Tibial nerve (tissue), 4 donors: ENCODE data around the gene NSD1. TPM values are rescaled to one million over a fixed set of nuclear protein-coding genes. Genes with fewer than 3 reads are reported as not detected.
A peak's percentile ranks its signal among the peaks of the same experiment; 100 is the strongest.

Experiments
- DNase-seq, 2 donors: peaks; one replicate each; pipeline ENCODE4 v3.0.0-alpha.2; 2019; ENCODE audit warnings: low spot score in 2 of 2
- H3K27ac ChIP-seq, 4 donors: fragments of 200-600 bp; sonication (generic) in 3 of 4; one replicate each; pipeline ENCODE4 v1.5.1; 2017 to 2019; ENCODE audit warnings: mild to moderate bottlenecking in 1 of 4
- H3K27me3 ChIP-seq, 2 donors: fragments of 200-600 bp; sonication (generic) in 1 of 2; one replicate each; pipeline versions ENCODE4 v1.5.1 to v1.6.0; 2017 to 2019
- H3K36me3 ChIP-seq, 3 donors: fragments of 200-600 bp; sonication (generic); one replicate each; pipeline ENCODE4 v1.5.1; 2018 to 2019
- H3K4me1 ChIP-seq, 4 donors: fragments of 200-600 bp; sonication (generic) in 3 of 4; one replicate each; pipeline ENCODE4 v1.5.1; 2017 to 2019
- H3K4me3 ChIP-seq, 4 donors: fragments of 200-600 bp; sonication (generic) in 3 of 4; one replicate each; pipeline ENCODE4 v1.5.1; 2017 to 2019; ENCODE audit warnings: mild to moderate bottlenecking in 1 of 4, moderate library complexity in 1 of 4
- H3K9me3 ChIP-seq, 4 donors: fragments of 200-600 bp; sonication (generic) in 3 of 4; one replicate each; pipeline ENCODE4 v1.5.1; 2017 to 2019
- EP300 ChIP-seq, 2 donors: sonication (generic); formaldehyde crosslinking; IDR thresholded peaks; one replicate each; pipeline ENCODE4 v1.6.1; 2017; ENCODE audit warnings: antibody characterized with exemption in 2 of 2, mild to moderate bottlenecking in 1 of 2
- POLR2A ChIP-seq, 2 donors: fragments of 450-650 bp; IDR thresholded peaks; one replicate each; pipeline ENCODE4 v1.6.1; 2017; ENCODE audit warnings: antibody characterized with exemption in 2 of 2, mild to moderate bottlenecking in 2 of 2, moderate library complexity in 2 of 2
- whole genome bisulfite sequencing, 2 donors: methylation state at CpG; one replicate each; pipeline ENCODE4 v1.1.5; 2018; 5-methylcytosine and 5-hydroxymethylcytosine counted together
- total RNA-seq, 4 donors: library from RNA; depleted of rRNA; stranded (reverse); fragments of >200 nt; gene quantifications; one replicate each; pipeline ENCODE4 v1.1.0, GENCODE V29; 2016
- TF ChIP-seq, protein P1 (sequence below), 5 experiments: fragments of 200-600 bp in 3 of 5; fragments of 450-650 bp in 2 of 5; sonication (generic) in 3 of 5; IDR thresholded peaks; one replicate each; pipeline ENCODE4 v1.5.1; 2016 to 2019; ENCODE audit warnings: antibody characterized with exemption in 5 of 5, mild to moderate bottlenecking in 3 of 5, moderate library complexity in 2 of 5

NSD1 gene
- total RNA-seq, 4 donors from 2014 or later = 36.6 to 51.3 (median 40.7) TPM

DNA sequence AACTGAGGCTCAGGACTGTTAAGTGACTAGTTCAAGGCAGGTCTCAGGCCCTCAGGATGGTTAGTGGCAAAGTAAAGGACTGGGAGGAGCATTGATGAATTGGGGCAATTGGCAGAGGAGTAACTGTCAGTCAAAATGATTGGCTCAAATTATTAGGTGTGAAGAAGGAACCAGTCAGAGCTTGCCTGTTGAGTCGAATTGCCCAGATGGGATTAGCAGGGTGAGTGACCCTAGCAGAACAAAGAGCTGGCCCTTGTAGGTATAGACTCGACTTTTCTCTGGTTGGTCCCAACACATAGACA, 2.6 kb upstream of the NSD1 start:
- Histone ChIP-seq H3K27ac (peak overlapping the region in 1 of 4 donors; percentile 97), H3K4me3 (no peak overlapping the region), H3K27me3 (no peaks in the 10 kb centered on the region), H3K4me1 (peaks cover 8 to 31% (median 21%) of the 10 kb centered on the region in 4 donors), H3K9me3 (no peaks in the 10 kb centered on the region), H3K36me3 (peaks cover 0 to 8% (median 0%) of the 10 kb centered on the region in 3 donors)
- no peak for TF ChIP-seq EP300 (IDR thresholded peaks at IDR 0.05)
- TF ChIP-seq, protein P1, sequence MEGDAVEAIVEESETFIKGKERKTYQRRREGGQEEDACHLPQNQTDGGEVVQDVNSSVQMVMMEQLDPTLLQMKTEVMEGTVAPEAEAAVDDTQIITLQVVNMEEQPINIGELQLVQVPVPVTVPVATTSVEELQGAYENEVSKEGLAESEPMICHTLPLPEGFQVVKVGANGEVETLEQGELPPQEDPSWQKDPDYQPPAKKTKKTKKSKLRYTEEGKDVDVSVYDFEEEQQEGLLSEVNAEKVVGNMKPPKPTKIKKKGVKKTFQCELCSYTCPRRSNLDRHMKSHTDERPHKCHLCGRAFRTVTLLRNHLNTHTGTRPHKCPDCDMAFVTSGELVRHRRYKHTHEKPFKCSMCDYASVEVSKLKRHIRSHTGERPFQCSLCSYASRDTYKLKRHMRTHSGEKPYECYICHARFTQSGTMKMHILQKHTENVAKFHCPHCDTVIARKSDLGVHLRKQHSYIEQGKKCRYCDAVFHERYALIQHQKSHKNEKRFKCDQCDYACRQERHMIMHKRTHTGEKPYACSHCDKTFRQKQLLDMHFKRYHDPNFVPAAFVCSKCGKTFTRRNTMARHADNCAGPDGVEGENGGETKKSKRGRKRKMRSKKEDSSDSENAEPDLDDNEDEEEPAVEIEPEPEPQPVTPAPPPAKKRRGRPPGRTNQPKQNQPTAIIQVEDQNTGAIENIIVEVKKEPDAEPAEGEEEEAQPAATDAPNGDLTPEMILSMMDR (IDR thresholded peaks at IDR 0.05) = no peak
- TF ChIP-seq POLR2A (IDR thresholded peaks at IDR 0.05) = no peak
- no peak for DNase-seq
- WGBS, 2 donors = 67 to 75% methylated on average over 2 of the region's 2 CpGs

DNA sequence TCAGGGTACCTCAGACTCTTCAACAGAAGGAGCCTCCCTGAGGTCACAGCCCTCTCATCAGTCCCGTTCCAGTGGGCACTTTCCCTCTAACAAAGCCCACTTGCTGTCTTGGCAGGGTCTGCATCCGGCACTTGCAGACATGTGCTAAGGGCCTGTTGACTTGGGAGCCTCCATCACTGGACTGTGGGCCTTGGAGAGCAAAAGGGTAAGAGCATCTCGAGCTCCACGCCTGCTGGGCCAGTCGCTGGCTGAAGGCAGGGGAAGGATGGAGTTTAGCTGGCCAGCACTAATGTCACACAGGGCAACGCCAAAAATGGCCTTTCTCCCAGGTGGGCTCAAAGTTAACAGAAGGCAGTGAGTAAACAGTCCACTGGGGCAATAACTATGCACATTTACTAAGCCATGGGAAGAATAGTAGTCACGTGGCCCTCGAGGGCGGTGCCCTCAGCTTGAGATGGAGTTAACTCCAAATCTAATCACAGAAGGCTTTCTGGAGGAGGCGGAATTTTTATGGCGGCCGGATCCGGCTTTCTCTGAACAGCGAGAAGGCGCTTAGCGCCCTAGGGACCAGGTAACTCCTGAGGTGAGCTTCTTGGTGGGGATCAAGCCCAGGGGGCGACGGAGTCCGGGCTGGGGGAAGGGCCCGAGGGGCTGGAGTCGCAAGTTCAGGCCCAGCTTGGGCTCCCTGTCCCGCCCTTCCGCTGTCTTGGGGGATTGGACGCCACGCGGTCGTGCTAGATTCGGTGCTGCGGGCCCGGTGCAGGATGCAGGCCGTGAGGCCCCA, 2.0 kb upstream of the NSD1 start:
- 76 to 82% methylated on average over 18 to 31 of the region's 31 CpGs for WGBS, 2 donors
- Histone ChIP-seq H3K4me1 (peaks cover 8 to 37% (median 26%) of the 10 kb centered on the region in 4 donors), H3K9me3 (no peaks in the 10 kb centered on the region), H3K27me3 (no peaks in the 10 kb centered on the region), H3K36me3 (peaks cover 0 to 8% (median 0%) of the 10 kb centered on the region in 3 donors), H3K27ac (peak overlapping the region; percentile 88 to 99 (median 94)), H3K4me3 (peak overlapping the region in 3 of 4 donors; percentile 65 to 88 (median 67))
- TF ChIP-seq, protein P1 (IDR thresholded peaks at IDR 0.05) = no peak
- TF ChIP-seq POLR2A (IDR thresholded peaks at IDR 0.05) (no peak), EP300 (IDR thresholded peaks at IDR 0.05) (no peak)
- DNase-seq = no peak

DNA sequence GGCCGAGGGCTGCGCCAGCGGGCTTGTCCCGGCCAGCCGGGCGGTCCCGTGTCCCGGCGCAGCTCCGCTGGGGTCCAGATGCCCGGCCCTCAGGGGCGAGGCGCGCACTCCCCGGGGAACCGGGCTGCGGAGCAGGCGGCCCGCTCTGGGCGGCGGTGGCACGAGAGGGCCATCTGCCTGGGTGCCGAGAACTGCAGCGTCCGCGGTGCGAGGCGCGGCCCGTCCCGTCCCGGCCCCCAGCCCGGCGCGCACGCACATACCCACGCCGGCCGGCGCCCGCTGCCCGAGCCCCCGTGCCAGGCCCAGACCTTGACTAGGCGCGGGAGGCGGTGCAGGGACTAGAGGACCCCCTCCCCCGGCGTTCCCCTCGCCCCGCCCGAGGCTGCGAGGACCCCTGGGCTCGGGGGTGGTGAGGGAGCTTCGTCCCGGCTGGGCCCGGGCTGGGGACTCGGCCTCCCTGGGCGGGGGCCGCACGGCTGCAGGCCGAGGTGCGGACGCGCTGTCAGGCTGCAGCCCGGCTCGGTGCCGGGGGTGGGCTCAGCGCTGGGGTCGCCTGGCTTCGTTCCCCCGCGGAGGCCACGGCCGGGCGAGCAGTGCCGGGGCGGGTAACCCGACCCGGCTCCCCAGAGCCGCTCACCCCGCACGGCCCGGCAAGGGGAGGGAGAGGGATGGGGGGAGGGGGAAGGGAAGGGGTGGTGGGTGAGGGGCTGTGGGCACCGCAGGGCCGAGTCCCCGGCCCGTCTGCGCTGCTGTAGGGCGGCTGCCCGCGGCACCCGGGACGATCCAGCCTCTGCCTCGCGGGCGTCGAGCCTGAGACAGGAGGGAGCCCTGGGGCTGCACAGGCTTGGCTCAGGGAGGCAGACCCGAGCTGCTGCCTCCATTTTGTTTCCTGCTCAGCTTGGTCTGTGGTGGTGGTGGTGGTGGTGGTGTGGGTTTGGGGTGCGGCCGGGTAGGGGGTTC, 1.2 kb upstream of the NSD1 start:
- peaks cover 8 to 46% (median 35%) of the 10 kb centered on the region in 4 donors for H3K4me1 ChIP-seq
- peak overlapping the region; percentile 65 to 88 (median 69) for H3K4me3 ChIP-seq
- H3K27me3 ChIP-seq = no peaks in the 10 kb centered on the region
- TF ChIP-seq POLR2A (IDR thresholded peaks at IDR 0.05) (no peak), EP300 (IDR thresholded peaks at IDR 0.05) (no peak)
- TF ChIP-seq, protein P1 (IDR thresholded peaks at IDR 0.05) = peak in 3 of 5 experiments; percentile 15 to 36 (median 24)
- DNase-seq = no peak
- peak overlapping the region; percentile 88 to 99 (median 94) for H3K27ac ChIP-seq
- 13 to 25% methylated on average over 25 to 45 of the region's 100 CpGs for WGBS, 2 donors
- H3K36me3 ChIP-seq = peaks cover 0 to 15% (median 0%) of the 10 kb centered on the region in 3 donors
- H3K9me3 ChIP-seq = no peaks in the 10 kb centered on the region

DNA sequence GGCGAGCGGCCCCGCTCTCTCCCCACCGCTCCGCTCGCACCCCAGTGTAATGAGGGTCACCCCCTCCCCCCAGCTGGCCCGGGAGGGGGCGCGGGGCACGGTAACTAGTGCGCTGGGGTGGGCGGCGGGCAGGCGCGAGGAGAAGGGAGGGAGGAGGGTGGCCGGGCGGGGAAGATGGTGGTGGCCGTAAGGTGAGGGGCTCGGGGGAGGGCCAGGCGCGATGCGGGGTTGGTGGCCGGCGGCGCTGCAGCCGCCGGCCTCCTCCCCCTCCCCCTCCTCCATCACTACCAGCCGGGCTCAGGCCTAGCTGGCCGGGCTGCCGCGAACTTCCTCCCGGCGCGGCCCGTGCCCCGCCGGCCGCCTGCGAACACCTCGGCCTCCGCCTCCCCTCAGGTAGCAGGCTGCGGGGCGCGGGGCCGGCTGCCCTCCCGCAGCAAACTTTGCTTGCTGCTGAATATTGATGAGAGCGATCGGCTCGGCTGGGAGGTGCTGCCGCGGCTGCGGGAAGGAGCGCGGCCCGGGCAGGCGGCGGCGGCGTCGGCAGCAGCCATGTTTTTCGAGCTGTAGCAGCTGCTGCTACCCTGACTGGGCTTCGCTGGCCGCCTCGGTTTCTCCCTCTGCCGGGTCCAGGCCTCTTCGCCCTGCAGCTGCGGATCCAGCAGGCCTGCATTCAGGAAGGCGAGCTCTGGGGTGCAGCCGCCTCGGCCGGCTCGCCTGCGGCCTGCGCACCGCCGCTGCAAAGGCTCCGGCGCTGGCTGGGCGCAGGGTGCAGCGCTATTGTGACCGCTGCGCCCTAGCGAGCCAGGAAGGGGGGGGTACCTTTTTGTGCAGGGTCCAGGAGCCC, 502 bp downstream of the NSD1 start:
- Histone ChIP-seq H3K27me3 (no peaks in the 10 kb centered on the region), H3K36me3 (peaks cover 0 to 29% (median 4%) of the 10 kb centered on the region in 3 donors), H3K4me1 (peaks cover 8 to 51% (median 40%) of the 10 kb centered on the region in 4 donors), H3K9me3 (no peaks in the 10 kb centered on the region), H3K4me3 (peak overlapping the region; percentile 65 to 88 (median 69)), H3K27ac (peak overlapping the region; percentile 88 to 97 (median 92))
- WGBS, 2 donors = 0 to 1% methylated on average over 9 to 35 of the region's 83 CpGs
- TF ChIP-seq EP300 (IDR thresholded peaks at IDR 0.05) (no peak), POLR2A (IDR thresholded peaks at IDR 0.05) (no peak)
- TF ChIP-seq, protein P1 (IDR thresholded peaks at IDR 0.05) = no peak
- DNase-seq = no peak
